ENCODE results near the gene NEURL1B. TPM values are rescaled to one million over a fixed set of nuclear protein-coding genes. Genes with fewer than 3 reads are reported as not detected.

NEURL1B gene, protein sequence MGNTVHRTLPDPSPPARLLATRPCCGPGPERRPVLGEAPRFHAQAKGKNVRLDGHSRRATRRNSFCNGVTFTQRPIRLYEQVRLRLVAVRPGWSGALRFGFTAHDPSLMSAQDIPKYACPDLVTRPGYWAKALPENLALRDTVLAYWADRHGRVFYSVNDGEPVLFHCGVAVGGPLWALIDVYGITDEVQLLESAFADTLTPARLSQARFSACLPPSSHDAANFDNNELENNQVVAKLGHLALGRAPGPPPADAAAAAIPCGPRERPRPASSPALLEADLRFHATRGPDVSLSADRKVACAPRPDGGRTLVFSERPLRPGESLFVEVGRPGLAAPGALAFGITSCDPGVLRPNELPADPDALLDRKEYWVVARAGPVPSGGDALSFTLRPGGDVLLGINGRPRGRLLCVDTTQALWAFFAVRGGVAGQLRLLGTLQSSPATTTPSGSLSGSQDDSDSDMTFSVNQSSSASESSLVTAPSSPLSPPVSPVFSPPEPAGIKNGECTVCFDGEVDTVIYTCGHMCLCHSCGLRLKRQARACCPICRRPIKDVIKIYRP
- total RNA-seq = 5.7 and 6.1 TPM in 2 replicates
- long read RNA-seq, partial matches to known transcripts = 0 of 1 reads
- long read RNA-seq, other reads (novel, unspliced or antisense) = 1 of 1 reads

DNA sequence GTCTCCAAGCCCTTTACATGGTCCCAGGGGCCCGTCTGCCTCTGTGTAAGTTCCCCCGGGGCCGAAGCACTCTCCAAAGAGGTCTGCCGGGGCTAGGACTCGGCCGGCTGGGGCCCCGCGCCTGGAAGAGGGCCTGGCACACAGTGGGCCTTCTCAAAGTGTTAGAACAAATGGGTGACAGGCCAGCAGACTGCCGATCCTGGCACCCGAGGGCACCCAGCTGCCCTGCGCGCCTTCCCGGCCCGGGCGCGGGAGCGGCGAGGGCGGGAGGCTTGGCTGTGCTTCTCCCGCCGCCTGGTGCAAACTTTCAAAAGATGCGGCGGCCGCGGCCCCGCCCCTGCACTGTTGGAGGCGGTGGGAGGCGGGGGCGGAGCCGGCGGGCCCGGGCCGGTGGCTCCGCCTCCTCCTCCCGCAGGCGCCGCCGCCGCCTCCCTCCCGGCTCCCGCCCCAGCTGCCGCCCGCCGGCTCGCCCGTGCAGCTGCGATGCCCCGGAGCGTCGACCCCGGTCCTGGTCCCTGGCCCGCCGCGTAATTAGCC, at the start of gene NEURL1B:
TSS of gene NEURL1B (plus strand) at position 442 of the 537 bp plus-strand sequence. CDS start 144 bp downstream, outside the sequence.
- H3K27me3 Mint-ChIP-seq (ENCODE audit: low read depth) = peaks cover 25% of the 10 kb centered on the region
- DNase-seq (ENCODE audit: low read depth, low spot score) = peak; percentile 76
- peak within 1 kb of the TSS; percentile 71 for H3K4me3 Mint-ChIP-seq
- H3K9me3 Mint-ChIP-seq = no peaks in the 10 kb centered on the region
- H3K4me1 Mint-ChIP-seq = peaks cover 19% of the 10 kb centered on the region
- H3K27ac Mint-ChIP-seq (ENCODE audit: unreplicated experiment) = no peak within 1 kb of the TSS
- H3K36me3 Mint-ChIP-seq (ENCODE audit: low read depth) = no peaks in the 10 kb centered on the region
- TF ChIP-seq, protein P1, sequence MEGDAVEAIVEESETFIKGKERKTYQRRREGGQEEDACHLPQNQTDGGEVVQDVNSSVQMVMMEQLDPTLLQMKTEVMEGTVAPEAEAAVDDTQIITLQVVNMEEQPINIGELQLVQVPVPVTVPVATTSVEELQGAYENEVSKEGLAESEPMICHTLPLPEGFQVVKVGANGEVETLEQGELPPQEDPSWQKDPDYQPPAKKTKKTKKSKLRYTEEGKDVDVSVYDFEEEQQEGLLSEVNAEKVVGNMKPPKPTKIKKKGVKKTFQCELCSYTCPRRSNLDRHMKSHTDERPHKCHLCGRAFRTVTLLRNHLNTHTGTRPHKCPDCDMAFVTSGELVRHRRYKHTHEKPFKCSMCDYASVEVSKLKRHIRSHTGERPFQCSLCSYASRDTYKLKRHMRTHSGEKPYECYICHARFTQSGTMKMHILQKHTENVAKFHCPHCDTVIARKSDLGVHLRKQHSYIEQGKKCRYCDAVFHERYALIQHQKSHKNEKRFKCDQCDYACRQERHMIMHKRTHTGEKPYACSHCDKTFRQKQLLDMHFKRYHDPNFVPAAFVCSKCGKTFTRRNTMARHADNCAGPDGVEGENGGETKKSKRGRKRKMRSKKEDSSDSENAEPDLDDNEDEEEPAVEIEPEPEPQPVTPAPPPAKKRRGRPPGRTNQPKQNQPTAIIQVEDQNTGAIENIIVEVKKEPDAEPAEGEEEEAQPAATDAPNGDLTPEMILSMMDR (conservative IDR thresholded peaks at IDR 0.05) = no peak

DNA sequence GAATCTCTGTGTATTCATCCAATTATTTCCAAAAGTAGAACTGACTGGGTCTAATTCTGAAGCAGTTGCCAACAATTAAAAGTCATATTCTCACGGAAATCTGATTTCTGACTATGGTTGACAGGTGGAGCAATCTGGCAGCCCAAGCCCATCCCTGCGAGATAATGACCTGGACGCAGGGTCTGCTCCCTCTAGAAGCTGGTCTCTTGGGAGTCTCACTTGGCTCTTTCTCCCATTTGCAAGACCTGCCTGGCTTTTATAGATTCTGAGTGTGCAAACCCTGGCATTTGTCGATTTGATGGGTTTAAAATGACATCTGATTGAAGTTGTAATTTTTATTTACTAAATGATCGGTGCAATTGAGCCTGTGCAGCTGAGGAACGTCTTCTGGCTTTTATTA, 49.4 kb upstream of the NEURL1B start:
- H3K4me1 Mint-ChIP-seq = no peaks in the 10 kb centered on the region
- no peak for DNase-seq (ENCODE audit: low read depth, low spot score)
- H3K36me3 Mint-ChIP-seq (ENCODE audit: low read depth) = no peaks in the 10 kb centered on the region
- no peaks in the 10 kb centered on the region for H3K27me3 Mint-ChIP-seq (ENCODE audit: low read depth)
- no peaks in the 10 kb centered on the region for H3K9me3 Mint-ChIP-seq
- TF ChIP-seq, protein P1 (conservative IDR thresholded peaks at IDR 0.05) = no peak
- H3K4me3 Mint-ChIP-seq = no peak overlapping the region
- no peak overlapping the region for H3K27ac Mint-ChIP-seq (ENCODE audit: unreplicated experiment)

DNA sequence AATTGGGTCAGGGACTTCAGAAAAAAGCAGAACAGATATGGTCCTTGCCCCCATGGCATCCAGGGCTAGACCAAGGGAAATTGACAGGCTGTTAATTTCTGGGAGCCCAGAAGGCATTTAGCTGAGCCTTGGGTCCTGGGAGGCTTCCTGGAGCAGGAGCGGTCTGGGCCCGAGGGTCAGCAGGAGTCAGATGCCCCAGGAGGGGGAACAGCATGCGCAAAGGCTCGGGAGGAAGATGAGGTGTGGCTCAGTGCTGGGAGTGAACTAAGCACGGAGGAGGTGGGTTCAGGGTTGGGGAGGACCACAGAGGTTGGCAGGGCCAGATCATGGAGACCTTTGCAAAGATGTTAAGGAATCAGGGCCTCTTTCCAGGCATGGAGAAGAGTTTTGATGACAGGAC, 48.2 kb upstream of the NEURL1B start:
- no peak for DNase-seq (ENCODE audit: low read depth, low spot score)
- Mint-ChIP-seq H3K27ac (ENCODE audit: unreplicated experiment) (no peak overlapping the region), H3K36me3 (ENCODE audit: low read depth) (no peaks in the 10 kb centered on the region), H3K4me1 (no peaks in the 10 kb centered on the region), H3K9me3 (no peaks in the 10 kb centered on the region), H3K27me3 (ENCODE audit: low read depth) (no peaks in the 10 kb centered on the region), H3K4me3 (no peak overlapping the region)
- TF ChIP-seq, protein P1 (conservative IDR thresholded peaks at IDR 0.05) = no peak

DNA sequence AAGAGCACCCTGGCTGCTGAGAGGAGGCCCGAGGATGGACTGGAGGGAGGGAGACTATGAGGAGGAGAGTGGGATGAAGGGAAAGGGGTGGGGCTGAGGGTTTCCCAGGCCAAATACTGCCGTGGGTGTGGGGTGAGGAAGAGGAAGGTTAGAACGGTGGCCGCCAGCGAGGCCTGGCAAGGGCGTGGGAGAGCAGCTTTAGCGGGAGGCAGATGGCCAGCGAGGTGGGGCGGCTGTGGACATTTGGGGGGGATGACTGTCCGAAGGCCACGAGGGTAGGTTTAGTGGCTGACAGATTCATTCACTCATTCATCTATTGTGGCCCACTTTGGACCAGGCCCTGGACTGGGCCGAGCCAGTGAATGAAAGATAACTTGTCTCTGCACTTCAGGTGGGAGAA, 47.8 kb upstream of the NEURL1B start:
- TF ChIP-seq, protein P1 (conservative IDR thresholded peaks at IDR 0.05) = no peak
- Mint-ChIP-seq H3K4me3 (no peak overlapping the region), H3K9me3 (no peaks in the 10 kb centered on the region), H3K36me3 (ENCODE audit: low read depth) (no peaks in the 10 kb centered on the region), H3K27ac (ENCODE audit: unreplicated experiment) (no peak overlapping the region), H3K27me3 (ENCODE audit: low read depth) (no peaks in the 10 kb centered on the region), H3K4me1 (no peaks in the 10 kb centered on the region)
- no peak for DNase-seq (ENCODE audit: low read depth, low spot score)

DNA sequence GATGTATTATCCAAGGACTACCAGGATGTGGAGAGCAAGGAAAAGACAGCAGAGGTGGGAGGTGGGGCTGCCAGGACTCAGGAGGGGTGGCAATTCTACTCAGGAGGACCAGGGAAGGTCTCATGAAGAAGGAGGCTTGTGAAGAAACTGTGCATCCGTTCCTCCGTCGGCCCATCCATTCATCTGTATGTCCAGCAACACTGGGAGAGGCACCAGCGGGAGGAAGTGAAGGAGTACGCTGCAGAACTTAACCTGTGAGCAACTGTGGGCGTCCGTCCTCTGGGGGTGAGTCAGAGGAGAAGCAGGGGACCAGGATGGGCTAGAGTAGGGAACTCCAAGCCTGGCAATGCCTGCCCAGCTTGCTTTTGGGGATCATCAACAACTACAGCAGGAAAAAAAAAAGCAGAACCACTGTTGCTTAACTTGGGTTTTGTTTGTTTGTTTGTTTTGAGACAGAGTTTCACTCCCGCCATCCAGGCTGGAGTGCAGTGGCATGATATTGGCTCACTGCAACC, 47.3 kb upstream of the NEURL1B start:
- Mint-ChIP-seq H3K27me3 (ENCODE audit: low read depth) (no peaks in the 10 kb centered on the region), H3K27ac (ENCODE audit: unreplicated experiment) (no peak overlapping the region), H3K9me3 (no peaks in the 10 kb centered on the region), H3K36me3 (ENCODE audit: low read depth) (no peaks in the 10 kb centered on the region), H3K4me1 (no peaks in the 10 kb centered on the region), H3K4me3 (no peak overlapping the region)
- TF ChIP-seq, protein P1 (conservative IDR thresholded peaks at IDR 0.05) = no peak
- DNase-seq (ENCODE audit: low read depth, low spot score) = no peak
